GM12873 (cell line): Measurements from ENCODE around the gene PRPF38B.

Source experiments
- CTCF ChIP-seq: IDR thresholded peaks from 2 replicates; pipeline ENCODE4 v1.5.1; 2012; ENCODE audit warnings: low read depth, mild to moderate bottlenecking, moderate library complexity, low read length, control low read depth; ENCODE audit not compliant: insufficient read depth; ENCODE audit errors: missing control alignments

PRPF38B gene

DNA sequence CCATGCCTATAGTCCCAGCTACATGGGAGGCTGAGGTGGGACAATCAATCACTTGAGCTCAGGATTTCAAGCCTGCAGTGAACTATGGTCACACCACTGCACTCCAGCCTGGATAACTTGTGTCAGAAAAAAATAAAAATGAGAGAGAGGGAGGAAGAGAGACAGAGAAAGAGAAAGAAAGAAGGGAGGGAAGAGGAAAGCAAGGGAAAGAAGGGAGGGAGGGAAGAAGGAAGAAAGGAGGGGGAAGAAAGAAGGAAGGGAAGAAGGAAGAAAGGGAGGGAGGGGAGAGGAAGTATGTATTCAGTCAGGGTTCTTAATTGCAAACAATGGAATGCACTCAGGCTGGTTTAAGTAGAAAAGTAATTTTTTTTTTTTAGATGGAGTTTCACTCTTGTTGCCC is 23.3 kb upstream of the PRPF38B start:
- TF ChIP-seq CTCF, result no peak

- TF ChIP-seq CTCF, result no peak
Observed at GRCh38 chr1:108669679-108670078, 22.4 kb upstream of the PRPF38B start.

DNA sequence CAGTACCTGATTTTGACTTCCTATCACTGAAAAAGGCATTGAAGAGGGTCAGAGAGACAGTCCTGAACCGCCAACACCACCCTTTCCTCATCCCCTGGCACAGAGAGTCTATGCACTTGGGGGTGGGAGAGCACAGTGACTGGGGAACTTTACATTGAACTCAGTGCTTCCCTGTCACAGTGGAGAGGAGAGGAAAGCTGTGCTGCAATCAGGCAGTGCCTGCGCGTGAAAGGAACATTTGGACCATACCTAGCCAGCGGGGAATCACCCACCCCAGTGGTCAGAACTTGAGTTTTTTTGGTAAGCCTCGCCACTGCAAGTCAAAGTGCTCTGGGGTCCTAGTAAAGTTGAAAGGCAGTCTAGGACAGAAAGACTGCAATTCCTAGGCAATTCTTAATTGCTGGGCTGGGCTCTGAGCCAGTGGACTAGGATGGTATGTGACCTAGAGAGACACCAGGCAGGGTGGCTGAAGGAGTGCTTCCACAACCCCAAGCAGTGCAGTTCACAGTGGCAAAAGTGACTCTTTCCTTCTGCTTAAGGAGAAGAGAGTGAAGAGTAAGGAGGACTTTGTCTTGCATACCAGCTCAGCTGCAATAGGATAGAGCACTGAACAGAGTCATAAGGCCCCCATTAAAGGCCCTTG is 21.9 kb upstream of the PRPF38B start:
- no peak for TF ChIP-seq CTCF

DNA sequence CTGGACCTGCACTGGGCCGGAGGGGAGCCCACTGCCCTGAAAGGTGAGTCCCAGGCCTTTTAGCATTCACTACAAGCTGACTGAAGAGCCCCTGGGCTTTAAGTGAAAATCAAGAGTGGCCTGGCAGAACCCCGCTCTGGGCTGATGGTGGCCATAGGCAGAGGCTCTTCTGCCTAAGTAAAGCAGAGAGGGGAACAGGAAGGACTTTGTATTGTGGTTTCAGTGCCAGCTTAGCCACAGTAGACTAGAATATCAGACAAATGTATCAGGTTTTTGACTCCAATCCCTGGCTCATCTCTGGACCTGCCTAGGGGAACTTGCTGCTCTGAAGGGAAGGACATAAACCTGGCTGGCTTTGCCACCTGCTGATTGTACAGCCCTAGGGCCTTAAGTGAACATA is 21.0 kb upstream of the PRPF38B start:
- TF ChIP-seq CTCF, result no peak

DNA sequence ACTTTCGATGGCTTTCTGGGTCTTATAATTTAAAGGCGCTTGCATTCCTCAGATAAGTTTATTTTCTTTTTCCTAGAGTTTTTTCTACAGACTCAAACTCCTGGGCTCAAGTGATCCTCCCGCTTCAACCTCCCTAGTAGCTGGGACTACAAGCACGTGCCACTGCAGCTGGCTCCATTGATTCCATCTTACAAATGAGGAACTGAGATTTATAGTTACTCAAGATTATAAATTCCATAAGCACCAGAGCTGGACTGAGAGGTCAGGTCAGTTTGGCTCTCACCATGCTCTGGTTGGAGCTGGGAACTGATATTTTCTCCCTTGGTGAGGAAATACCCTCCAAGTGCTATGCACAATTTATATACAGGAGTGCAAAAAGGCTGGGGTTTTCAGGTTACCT is 13.4 kb upstream of the PRPF38B start:
- TF ChIP-seq CTCF, result no peak

DNA sequence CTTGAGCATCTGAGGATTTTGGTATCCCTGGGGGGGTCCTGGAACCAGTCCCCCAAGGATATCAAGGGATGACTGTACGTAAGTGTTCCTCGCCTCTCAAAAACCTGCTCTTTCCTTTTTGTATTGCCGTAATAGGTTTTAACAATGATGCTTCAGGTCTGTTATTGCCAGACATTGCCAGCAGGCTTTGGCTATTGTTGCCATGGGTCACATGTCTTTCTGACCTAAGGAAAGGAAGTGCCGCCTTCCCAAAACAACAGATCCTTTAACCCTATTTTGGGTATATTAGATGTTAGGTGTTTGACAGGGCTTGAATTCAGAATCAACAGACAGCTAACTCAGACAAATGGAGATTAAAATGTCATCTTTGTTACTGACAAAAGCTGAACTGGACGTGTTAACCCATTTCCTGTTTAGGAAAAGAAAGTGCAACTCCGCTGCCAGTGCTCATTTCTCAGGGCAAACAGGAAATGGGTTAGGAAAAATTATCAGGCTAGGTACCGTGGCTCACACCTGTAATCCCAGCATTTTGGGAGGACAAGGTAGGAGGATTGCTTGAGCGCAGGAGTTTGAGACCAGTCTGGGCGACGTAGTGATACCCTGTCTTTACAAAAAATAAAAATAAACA is 12.4 kb upstream of the PRPF38B start:
- TF ChIP-seq CTCF, result no peak

DNA sequence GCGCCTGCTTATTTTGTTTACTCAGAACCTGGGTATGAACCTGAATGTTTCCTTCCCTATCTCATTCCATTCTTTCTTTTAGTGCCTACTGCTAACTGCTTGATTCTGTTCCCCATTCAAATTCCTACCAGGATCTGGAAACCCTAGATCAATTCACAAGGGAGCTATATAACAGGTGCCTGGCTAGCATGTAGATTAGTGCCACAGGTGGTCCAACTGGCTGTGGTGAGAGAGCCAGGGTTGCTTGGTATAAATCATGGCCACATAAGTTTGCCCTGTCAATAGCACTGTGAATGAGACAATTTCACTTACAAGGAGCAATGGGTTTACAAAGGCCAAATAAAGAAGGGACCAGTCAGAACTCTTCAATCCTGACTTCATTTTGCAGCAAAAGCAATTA is 6.6 kb upstream of the PRPF38B start:
- TF ChIP-seq CTCF, result no peak
